Lower leg skin (tissue), 3 donors: ENCODE results near the gene TSBP1.

Experiments used
- POLR2A ChIP-seq, 2 donors: fragments of 450-650 bp; IDR thresholded peaks; one replicate each; pipeline ENCODE4 v1.6.1; 2016 to 2017; ENCODE audit warnings: antibody characterized with exemption in 2 of 2, mild to moderate bottlenecking in 1 of 2, moderate library complexity in 1 of 2
- TF ChIP-seq, protein P1 (sequence below), 3 donors: fragments of 450-650 bp; IDR thresholded peaks; one replicate each; pipeline ENCODE4 v1.5.1; 2016; ENCODE audit warnings: antibody characterized with exemption in 3 of 3, mild to moderate bottlenecking in 3 of 3, moderate library complexity in 2 of 3

DNA sequence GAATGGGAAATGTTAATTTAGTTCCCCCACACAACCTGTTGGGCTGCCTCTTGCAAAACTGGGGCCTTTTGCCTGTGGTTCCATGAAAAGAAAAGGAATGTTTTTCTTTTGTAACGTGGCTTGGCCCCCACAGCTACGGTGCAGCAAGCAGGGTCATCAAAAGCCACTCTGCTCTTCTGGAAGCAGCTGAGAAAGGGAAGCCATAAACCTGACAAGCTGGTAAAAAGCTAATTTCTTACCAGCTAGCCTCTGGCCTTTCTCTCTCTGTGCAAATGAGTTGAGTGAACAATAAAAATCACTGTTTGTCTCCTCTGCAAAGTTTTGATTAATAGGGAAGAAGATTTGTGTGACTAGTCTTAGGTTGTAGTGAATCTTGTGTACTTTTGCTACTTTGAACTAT, 124.3 kb downstream of the TSBP1 start:
- TF ChIP-seq, protein P1, sequence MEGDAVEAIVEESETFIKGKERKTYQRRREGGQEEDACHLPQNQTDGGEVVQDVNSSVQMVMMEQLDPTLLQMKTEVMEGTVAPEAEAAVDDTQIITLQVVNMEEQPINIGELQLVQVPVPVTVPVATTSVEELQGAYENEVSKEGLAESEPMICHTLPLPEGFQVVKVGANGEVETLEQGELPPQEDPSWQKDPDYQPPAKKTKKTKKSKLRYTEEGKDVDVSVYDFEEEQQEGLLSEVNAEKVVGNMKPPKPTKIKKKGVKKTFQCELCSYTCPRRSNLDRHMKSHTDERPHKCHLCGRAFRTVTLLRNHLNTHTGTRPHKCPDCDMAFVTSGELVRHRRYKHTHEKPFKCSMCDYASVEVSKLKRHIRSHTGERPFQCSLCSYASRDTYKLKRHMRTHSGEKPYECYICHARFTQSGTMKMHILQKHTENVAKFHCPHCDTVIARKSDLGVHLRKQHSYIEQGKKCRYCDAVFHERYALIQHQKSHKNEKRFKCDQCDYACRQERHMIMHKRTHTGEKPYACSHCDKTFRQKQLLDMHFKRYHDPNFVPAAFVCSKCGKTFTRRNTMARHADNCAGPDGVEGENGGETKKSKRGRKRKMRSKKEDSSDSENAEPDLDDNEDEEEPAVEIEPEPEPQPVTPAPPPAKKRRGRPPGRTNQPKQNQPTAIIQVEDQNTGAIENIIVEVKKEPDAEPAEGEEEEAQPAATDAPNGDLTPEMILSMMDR (IDR thresholded peaks at IDR 0.05), result no peak
- no peak for TF ChIP-seq POLR2A (IDR thresholded peaks at IDR 0.05)
